GM23338 (cell line): Measurements from ENCODE around the gene SLC45A2. TPM values are rescaled to one million over a fixed set of nuclear protein-coding genes. Genes with fewer than 3 reads are reported as not detected.

ENCODE experiments used
- ATAC-seq: fragments of 200-7000 bp; cut with Tn5 transposase; 3 replicates; pipeline ENCODE4 v1.9.1; 2020
- DNase-seq: peaks from one replicate; pipeline ENCODE4 v3.0.0-alpha.2; 2015; ENCODE audit warnings: low spot score
- H2AFZ ChIP-seq: fragments of 200-600 bp; sonication (generic); 2 replicates; pipeline ENCODE4 v1.8.0; 2016; ENCODE audit warnings: antibody characterized with exemption, mild to moderate bottlenecking, moderate library complexity
- H3F3A ChIP-seq: fragments of 200-600 bp; sonication (generic); replicated peaks from 2 replicates; pipeline ENCODE4 v1.8.0; 2017; ENCODE audit warnings: antibody characterized with exemption, mixed run types, low read depth
- H3K27ac ChIP-seq: fragments of 200-600 bp; sonication (generic); 2 replicates; pipeline ENCODE4 v1.6.1; 2016; ENCODE audit warnings: low read depth
- H3K27me3 ChIP-seq: fragments of 200-600 bp; sonication (generic); 2 replicates; pipeline ENCODE4 v1.8.0; 2016; ENCODE audit warnings: mild to moderate bottlenecking, mixed run types, moderate library complexity; ENCODE audit not compliant: insufficient read depth
- H3K36me3 ChIP-seq: fragments of 200-600 bp; sonication (generic); 2 replicates; pipeline ENCODE4 v1.8.0; 2016; ENCODE audit warnings: mild to moderate bottlenecking; ENCODE audit not compliant: insufficient read depth
- H3K4me1 ChIP-seq: fragments of 200-600 bp; sonication (generic); 2 replicates; pipeline ENCODE4 v1.8.0; 2016; ENCODE audit warnings: mild to moderate bottlenecking, moderate library complexity; ENCODE audit not compliant: insufficient read depth
- H3K4me2 ChIP-seq: fragments of 200-600 bp; sonication (generic); 2 replicates; pipeline ENCODE4 v1.7.1; 2017; ENCODE audit warnings: mixed run types
- H3K4me3 ChIP-seq: fragments of 200-600 bp; sonication (generic); 2 replicates; pipeline ENCODE4 v1.6.1; 2016; ENCODE audit warnings: mixed run types
- H3K79me2 ChIP-seq: fragments of 200-600 bp; sonication (generic); replicated peaks from 2 replicates; pipeline ENCODE4 v1.8.0; 2017; ENCODE audit warnings: mild to moderate bottlenecking; ENCODE audit not compliant: insufficient read depth
- H3K9me2 ChIP-seq: fragments of 200-600 bp; sonication (generic); 2 replicates; pipeline ENCODE4 v1.8.0; 2017; ENCODE audit not compliant: insufficient read depth
- H4K20me1 ChIP-seq: fragments of 200-600 bp; sonication (generic); replicated peaks from 2 replicates; pipeline ENCODE4 v1.8.0; 2017; ENCODE audit warnings: mild to moderate bottlenecking; ENCODE audit not compliant: insufficient read depth
- H3K27ac Mint-ChIP-seq: 2 replicates; pipeline ENCODE4 v1.8.0; 2020; ENCODE audit warnings: inconsistent platforms, mild to moderate bottlenecking, moderate library complexity, mixed read lengths
- H3K27me3 Mint-ChIP-seq: 3 replicates; pipeline ENCODE4 v1.8.0; 2022; ENCODE audit warnings: low read depth, mild to moderate bottlenecking, moderate library complexity, mixed read lengths, inconsistent platforms; ENCODE audit not compliant: insufficient read depth, poor library complexity
- H3K36me3 Mint-ChIP-seq: 3 replicates; pipeline ENCODE4 v1.8.0; 2021; ENCODE audit warnings: low read depth, mild to moderate bottlenecking, inconsistent platforms, moderate library complexity, mixed read lengths
- H3K4me1 Mint-ChIP-seq: 3 replicates; pipeline ENCODE4 v1.8.0; 2020; ENCODE audit warnings: mild to moderate bottlenecking, inconsistent platforms, mixed read lengths
- H3K4me3 Mint-ChIP-seq: 3 replicates; pipeline ENCODE4 v1.8.0; 2021; ENCODE audit warnings: moderate library complexity, mild to moderate bottlenecking, inconsistent platforms, mixed read lengths
- H3K9me3 Mint-ChIP-seq: 3 replicates; pipeline ENCODE4 v1.8.0; 2020; ENCODE audit warnings: moderate library complexity, mild to moderate bottlenecking, inconsistent platforms, mixed read lengths
- CREB1 ChIP-seq: fragments of 250-450 bp; sonication (Bioruptor Pico); IDR thresholded peaks from 2 replicates; pipeline ENCODE4 v1.5.0; 2020; ENCODE audit warnings: low read depth, mild to moderate bottlenecking, moderate library complexity
- CTCF ChIP-seq, 2 experiments: fragments of 200-600 bp in 1 of 2; sonication (generic) in 1 of 2; conservative IDR thresholded peaks; 2 replicates each; pipeline versions ENCODE4 v1.5.1 to v1.6.1; 2016 to 2017; ENCODE audit warnings: antibody characterized with exemption in 2 of 2, low read depth in 2 of 2, mild to moderate bottlenecking in 2 of 2, moderate library complexity in 1 of 2
- ETS1 ChIP-seq: IDR thresholded peaks from 2 replicates; pipeline ENCODE4 v1.6.1; 2016; ENCODE audit warnings: antibody characterized with exemption
- EZH2 ChIP-seq: fragments of 200-600 bp; sonication (generic); IDR thresholded peaks from one replicate; pipeline ENCODE4 v1.8.0; 2017; ENCODE audit warnings: antibody characterized with exemption, mild to moderate bottlenecking, low read depth; ENCODE audit not compliant: unreplicated experiment
- EZH2phosphoT487 ChIP-seq: fragments of 200-600 bp; sonication (generic); IDR thresholded peaks from one replicate; pipeline ENCODE4 v1.8.1; 2018; ENCODE audit warnings: antibody characterized with exemption; ENCODE audit not compliant: unreplicated experiment
- JUNB ChIP-seq: IDR thresholded peaks from one replicate; pipeline ENCODE4 v1.6.1; 2016; ENCODE audit warnings: antibody characterized with exemption; ENCODE audit not compliant: unreplicated experiment
- NANOG ChIP-seq: IDR thresholded peaks from 2 replicates; pipeline ENCODE4 v1.6.1; 2016; ENCODE audit warnings: antibody characterized with exemption, borderline replicate concordance
- STAT1 ChIP-seq: IDR thresholded peaks from one replicate; pipeline ENCODE4 v1.6.1; 2016; ENCODE audit warnings: antibody characterized with exemption; ENCODE audit not compliant: unreplicated experiment
- ZNF114 ChIP-seq: fragments of 250-450 bp; sonication (Bioruptor Pico); IDR thresholded peaks from 2 replicates; pipeline ENCODE4 v1.5.0; 2020; ENCODE audit warnings: mild to moderate bottlenecking, moderate library complexity
- polyA plus RNA-seq: library from polyadenylated mRNA; unstranded; fragments of >200 nt; fragmentation: Nextera tagmentation; extraction: Ambion mirVana; gene quantifications from 2 replicates; pipeline ENCODE4 v1.2.1, GENCODE V29; 2016
- total RNA-seq: library from RNA; depleted of rRNA; stranded (reverse); fragments of >200 nt; shearing (Covaris generic); gene quantifications from 2 replicates; pipeline ENCODE4 v1.2.3, GENCODE V29; 2014

The SLC45A2 gene
- total and polyA plus RNA-seq, 2 experiments from 2014 or later = not detected

GRCh38 chr5:33933723-33934169, 50.7 kb downstream of the SLC45A2 start (continued):
- TF ChIP-seq EZH2phosphoT487 = no peak
- TF ChIP-seq ZNF114 (CRISPR knock-in tag) = no peak

GRCh38 chr5:33931136-33931535, 53.4 kb downstream of the SLC45A2 start:
- peaks cover 48% of the 10 kb centered on the region for H3K4me1 Mint-ChIP-seq
- Histone ChIP-seq H3K27me3 (peaks cover 2% of the 10 kb centered on the region), H3F3A (no peaks in the 10 kb centered on the region), H3K4me3 (0 out of 2 replicates have a peak overlapping the region, but pooled peaks have one; percentile 22), H3K4me2 (peak overlapping the region; percentile 30), H3K9me2 (peaks cover 13% of the 10 kb centered on the region), H3K4me1 (peaks cover 51% of the 10 kb centered on the region), H3K79me2 (no peaks in the 10 kb centered on the region), H2AFZ (no peak overlapping the region), H3K27ac (peak overlapping the region; percentile 73; the same call in 1 of the 2 replicates), H4K20me1 (no peaks in the 10 kb centered on the region), H3K36me3 (no peaks in the 10 kb centered on the region)
- peak overlapping the region; percentile 3; the same call in 1 of the 3 replicates for H3K4me3 Mint-ChIP-seq
- peaks cover 6% of the 10 kb centered on the region for H3K27me3 Mint-ChIP-seq
- no peak for TF ChIP-seq CTCF (conservative IDR thresholded peaks at IDR 0.05; ENCODE audit: low read depth in 2 of 2)
- no peak for TF ChIP-seq EZH2phosphoT487
- no peak for TF ChIP-seq ZNF114 (CRISPR knock-in tag)
- TF ChIP-seq EZH2 = no peak
- no peak for TF ChIP-seq STAT1
- no peak for TF ChIP-seq JUNB
- no peak for TF ChIP-seq ETS1
- TF ChIP-seq NANOG = no peak
- H3K27ac Mint-ChIP-seq = peak overlapping the region; percentile 30
- no peaks in the 10 kb centered on the region; the same call in 2 of the 3 replicates for H3K36me3 Mint-ChIP-seq
- H3K9me3 Mint-ChIP-seq = no peaks in the 10 kb centered on the region
- DNase-seq (peak; percentile 72), ATAC-seq (peak; percentile 30)

- no peak overlapping the region for H3K27ac Mint-ChIP-seq
- H3K4me3 ChIP-seq = no peak overlapping the region
- H3K4me1 Mint-ChIP-seq = peaks cover 44% of the 10 kb centered on the region
- TF ChIP-seq CREB1 (CRISPR knock-in tag) = no peak
- TF ChIP-seq JUNB = no peak
- no peak for TF ChIP-seq EZH2phosphoT487
- TF ChIP-seq ETS1 = no peak
These were observed 54.4 kb downstream of the SLC45A2 start for GRCh38 chr5:33929925-33930690.

More at GRCh38 chr5:33929925-33930690, 54.4 kb downstream of the SLC45A2 start:
- Histone ChIP-seq H3K27me3 (no peaks in the 10 kb centered on the region), H2AFZ (peak overlapping the region; percentile 53; the same call in 1 of the 2 replicates), H3K9me2 (peaks cover 13% of the 10 kb centered on the region), H3K4me2 (peak overlapping the region; percentile 30), H3F3A (no peaks in the 10 kb centered on the region), H4K20me1 (no peaks in the 10 kb centered on the region), H3K27ac (peak overlapping the region; percentile 73; the same call in 1 of the 2 replicates), H3K36me3 (no peaks in the 10 kb centered on the region), H3K4me1 (peaks cover 51% of the 10 kb centered on the region), H3K79me2 (no peaks in the 10 kb centered on the region)
- H3K27me3 Mint-ChIP-seq = peaks cover 3% of the 10 kb centered on the region
- DNase-seq (no peak), ATAC-seq (no peak)
- H3K36me3 Mint-ChIP-seq = no peaks in the 10 kb centered on the region; the same call in 2 of the 3 replicates
- H3K9me3 Mint-ChIP-seq = no peaks in the 10 kb centered on the region
- H3K4me3 Mint-ChIP-seq = no peak overlapping the region
